ENCODE results near the gene MAN2A1. TPM values are rescaled to one million over a fixed set of nuclear protein-coding genes. Genes with fewer than 3 reads are reported as not detected.

MAN2A1 gene
- total RNA-seq, 1 donor from 2014 or later = 33.9 TPM

DNA sequence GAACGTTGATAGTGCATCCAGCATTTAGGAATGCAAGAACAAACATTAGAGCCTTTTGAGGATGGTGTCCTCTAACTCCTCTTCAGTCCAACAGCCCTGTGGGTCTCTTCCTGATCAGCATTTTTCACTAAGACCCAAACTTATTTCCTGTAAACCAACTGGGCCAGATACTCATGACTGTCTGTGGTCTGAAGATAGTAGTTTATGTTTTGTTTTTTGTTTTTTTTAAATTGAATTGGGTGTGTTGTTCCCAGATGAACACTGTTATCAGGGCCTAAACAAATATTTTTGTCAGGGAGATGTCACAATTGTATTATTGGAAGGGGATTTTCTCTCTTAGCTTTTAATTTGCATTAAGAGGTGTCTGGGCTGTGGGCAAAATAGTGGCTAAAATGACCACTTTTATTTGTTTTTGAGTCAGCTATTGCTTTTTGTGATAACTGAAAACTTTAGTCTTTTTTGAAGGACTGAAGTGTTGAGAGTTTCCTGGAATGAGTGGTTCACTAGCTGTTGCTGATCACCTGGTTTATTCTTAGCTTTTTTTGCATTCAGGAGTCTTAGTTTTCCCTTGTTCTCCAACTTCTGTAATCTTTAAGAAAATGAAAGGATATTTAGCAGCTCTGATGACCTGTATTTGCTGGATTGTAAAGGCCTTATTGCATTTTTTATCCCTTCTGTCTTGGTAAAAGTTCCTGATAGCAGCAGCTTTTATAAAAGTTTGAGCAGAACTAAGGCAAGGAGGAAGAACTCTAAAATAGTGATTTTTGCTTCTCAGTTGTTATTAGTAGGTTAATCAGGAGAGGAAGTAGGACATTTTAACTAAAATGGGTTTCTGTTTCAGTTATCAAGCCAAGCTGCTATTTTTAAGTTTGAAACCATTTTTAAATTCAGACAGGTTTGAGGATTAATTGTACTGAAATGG lies 5.5 kb downstream of the MAN2A1 start:
- no peak for DNase-seq (ENCODE audit: extremely low spot score in 2 of 2)
- intact Hi-C loops (cut with DNase I) = no loop called here
- no peaks in the 10 kb centered on the region for H3K36me3 ChIP-seq

GRCh38 chr5:109697339-109697738 lies 7.6 kb downstream of the MAN2A1 start:
- TF ChIP-seq POLR2AphosphoS5 (IDR thresholded peaks at IDR 0.05; ENCODE audit: insufficient read depth in 1 of 2, low read depth in 1 of 2) (no peak), POLR2A (IDR thresholded peaks at IDR 0.05) (no peak)
- H3K9me3 ChIP-seq = no peaks in the 10 kb centered on the region
- no peak overlapping the region for H3K27ac ChIP-seq
- no peak for DNase-seq (ENCODE audit: extremely low spot score in 2 of 2)
- peaks cover 46% of the 10 kb centered on the region for H3K4me1 ChIP-seq
- H3K36me3 ChIP-seq = no peaks in the 10 kb centered on the region
- no peak overlapping the region for H3K4me3 ChIP-seq
- intact Hi-C loops (cut with DNase I) = no loop called here
- H3K27me3 ChIP-seq = no peaks in the 10 kb centered on the region

More for the DNA sequence above, 5.5 kb downstream of the MAN2A1 start:
- H3K4me3 ChIP-seq = no peak overlapping the region
- no peak overlapping the region for H3K27ac ChIP-seq
- TF ChIP-seq, protein P1, sequence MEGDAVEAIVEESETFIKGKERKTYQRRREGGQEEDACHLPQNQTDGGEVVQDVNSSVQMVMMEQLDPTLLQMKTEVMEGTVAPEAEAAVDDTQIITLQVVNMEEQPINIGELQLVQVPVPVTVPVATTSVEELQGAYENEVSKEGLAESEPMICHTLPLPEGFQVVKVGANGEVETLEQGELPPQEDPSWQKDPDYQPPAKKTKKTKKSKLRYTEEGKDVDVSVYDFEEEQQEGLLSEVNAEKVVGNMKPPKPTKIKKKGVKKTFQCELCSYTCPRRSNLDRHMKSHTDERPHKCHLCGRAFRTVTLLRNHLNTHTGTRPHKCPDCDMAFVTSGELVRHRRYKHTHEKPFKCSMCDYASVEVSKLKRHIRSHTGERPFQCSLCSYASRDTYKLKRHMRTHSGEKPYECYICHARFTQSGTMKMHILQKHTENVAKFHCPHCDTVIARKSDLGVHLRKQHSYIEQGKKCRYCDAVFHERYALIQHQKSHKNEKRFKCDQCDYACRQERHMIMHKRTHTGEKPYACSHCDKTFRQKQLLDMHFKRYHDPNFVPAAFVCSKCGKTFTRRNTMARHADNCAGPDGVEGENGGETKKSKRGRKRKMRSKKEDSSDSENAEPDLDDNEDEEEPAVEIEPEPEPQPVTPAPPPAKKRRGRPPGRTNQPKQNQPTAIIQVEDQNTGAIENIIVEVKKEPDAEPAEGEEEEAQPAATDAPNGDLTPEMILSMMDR (IDR thresholded peaks at IDR 0.05) = no peak
- TF ChIP-seq POLR2AphosphoS5 (IDR thresholded peaks at IDR 0.05; ENCODE audit: insufficient read depth in 1 of 2, low read depth in 1 of 2) = no peak
- TF ChIP-seq POLR2A (IDR thresholded peaks at IDR 0.05) = no peak
- no peaks in the 10 kb centered on the region for H3K27me3 ChIP-seq
- no peaks in the 10 kb centered on the region for H3K9me3 ChIP-seq
- H3K4me1 ChIP-seq = peaks cover 58% of the 10 kb centered on the region

GRCh38 chr5:109700516-109701153 lies 10.9 kb downstream of the MAN2A1 start:
- intact Hi-C loops (cut with DNase I) = no loop called here
- peaks cover 36% of the 10 kb centered on the region for H3K4me1 ChIP-seq

DNA sequence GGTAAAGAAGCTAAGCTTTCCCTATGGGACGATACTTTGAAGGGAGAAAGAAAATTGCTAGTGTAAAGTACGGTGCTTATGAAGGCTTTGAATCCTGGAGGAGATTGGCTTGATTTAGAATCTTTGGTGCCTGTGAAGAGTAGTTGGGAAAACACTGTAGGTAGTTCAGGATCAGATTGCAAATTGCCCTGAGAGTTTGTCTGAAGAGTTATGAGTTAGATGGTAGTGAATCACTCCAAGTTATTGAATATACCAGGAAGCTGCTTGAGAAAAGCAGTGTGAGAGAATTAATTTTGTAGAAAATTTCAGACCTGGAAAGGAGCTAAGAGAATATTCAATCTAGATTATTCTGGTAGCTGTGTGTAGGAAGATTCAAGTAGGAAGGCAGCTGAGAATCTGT lies 11.5 kb downstream of the MAN2A1 start:
- Histone ChIP-seq H3K4me3 (no peak overlapping the region), H3K9me3 (no peaks in the 10 kb centered on the region), H3K27me3 (no peaks in the 10 kb centered on the region), H3K4me1 (peaks cover 39% of the 10 kb centered on the region), H3K27ac (no peak overlapping the region), H3K36me3 (no peaks in the 10 kb centered on the region)
- no peak for DNase-seq (ENCODE audit: extremely low spot score in 2 of 2)
- intact Hi-C loops (cut with DNase I) = no loop called here
- no peak for TF ChIP-seq POLR2A (IDR thresholded peaks at IDR 0.05)
- TF ChIP-seq, protein P1 (IDR thresholded peaks at IDR 0.05) = no peak
- TF ChIP-seq POLR2AphosphoS5 (IDR thresholded peaks at IDR 0.05; ENCODE audit: insufficient read depth in 1 of 2, low read depth in 1 of 2) = no peak

More at GRCh38 chr5:109700516-109701153, 10.9 kb downstream of the MAN2A1 start:
- DNase-seq (ENCODE audit: extremely low spot score in 2 of 2) = no peak
- Histone ChIP-seq H3K27me3 (no peaks in the 10 kb centered on the region), H3K9me3 (no peaks in the 10 kb centered on the region), H3K27ac (no peak overlapping the region), H3K36me3 (no peaks in the 10 kb centered on the region), H3K4me3 (no peak overlapping the region)
- TF ChIP-seq POLR2AphosphoS5 (IDR thresholded peaks at IDR 0.05; ENCODE audit: insufficient read depth in 1 of 2, low read depth in 1 of 2) (no peak), POLR2A (IDR thresholded peaks at IDR 0.05) (no peak)
- TF ChIP-seq, protein P1 (IDR thresholded peaks at IDR 0.05) = no peak

GRCh38 chr5:109701792-109702191 lies 12.1 kb downstream of the MAN2A1 start:
- intact Hi-C loops (cut with DNase I) = no loop called here
- H3K4me3 ChIP-seq = no peak overlapping the region
- DNase-seq (ENCODE audit: extremely low spot score in 2 of 2) = no peak
- peaks cover 37% of the 10 kb centered on the region for H3K4me1 ChIP-seq
- H3K9me3 ChIP-seq = no peaks in the 10 kb centered on the region
- no peaks in the 10 kb centered on the region for H3K27me3 ChIP-seq
- TF ChIP-seq POLR2A (IDR thresholded peaks at IDR 0.05) (no peak), POLR2AphosphoS5 (IDR thresholded peaks at IDR 0.05; ENCODE audit: insufficient read depth in 1 of 2, low read depth in 1 of 2) (no peak)
- TF ChIP-seq, protein P1 (IDR thresholded peaks at IDR 0.05) = no peak
- no peak overlapping the region for H3K27ac ChIP-seq
- no peaks in the 10 kb centered on the region for H3K36me3 ChIP-seq
